T follicular helper cell (primary cell): ENCODE measurements around the gene NINJ2.
"Not testable (repeated sequence)": the region's sequence is repeated elsewhere in the genome, so short reads cannot be mapped to it uniquely, and the experiment has no call there.

Experiments
- DNase-seq: peaks from one replicate; pipeline ENCODE4 v3.0.0-alpha.2; 2020; ENCODE audit warnings: low read depth

The NINJ2 gene

DNA sequence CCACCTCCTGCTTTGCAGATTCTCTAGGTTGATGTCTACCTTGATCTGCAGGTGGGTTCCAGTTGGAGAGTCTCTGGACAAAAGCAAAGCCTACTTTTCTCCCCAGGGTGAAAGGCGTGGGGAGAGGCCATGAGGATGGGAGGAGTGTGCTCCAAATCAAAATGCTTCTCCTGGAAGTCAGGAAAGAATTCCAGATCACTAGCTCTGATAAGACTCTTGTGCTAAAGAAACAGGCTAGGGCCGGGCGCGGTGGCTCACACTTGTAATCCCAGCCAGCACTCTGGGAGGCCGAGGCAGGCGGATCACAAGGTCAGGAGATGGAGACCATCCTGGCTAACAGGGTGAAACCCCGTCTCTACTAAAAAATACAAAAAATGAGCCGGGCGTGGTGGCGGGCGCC, 21.9 kb downstream of the NINJ2 start:
- not testable (repeated sequence) for DNase-seq

DNA sequence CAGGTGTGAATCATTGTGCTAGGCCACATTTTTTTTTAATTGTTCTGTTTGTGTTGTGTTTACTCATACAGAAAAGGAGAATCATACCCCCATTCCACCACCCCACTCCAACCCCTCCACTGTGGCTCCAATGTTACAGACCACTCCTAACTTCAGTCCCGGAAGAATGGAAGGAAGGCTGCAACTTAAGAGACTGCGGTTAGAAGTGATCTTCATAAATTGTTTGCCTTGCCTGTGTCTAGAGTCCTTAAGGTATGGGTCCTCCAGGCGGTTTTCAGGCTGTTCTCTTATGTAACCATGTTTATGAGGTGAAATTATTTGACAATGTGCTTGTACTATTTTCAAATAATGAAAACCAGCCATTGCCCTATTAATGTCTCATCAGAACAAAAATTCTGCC, 22.5 kb downstream of the NINJ2 start:
- no peak for DNase-seq

DNA sequence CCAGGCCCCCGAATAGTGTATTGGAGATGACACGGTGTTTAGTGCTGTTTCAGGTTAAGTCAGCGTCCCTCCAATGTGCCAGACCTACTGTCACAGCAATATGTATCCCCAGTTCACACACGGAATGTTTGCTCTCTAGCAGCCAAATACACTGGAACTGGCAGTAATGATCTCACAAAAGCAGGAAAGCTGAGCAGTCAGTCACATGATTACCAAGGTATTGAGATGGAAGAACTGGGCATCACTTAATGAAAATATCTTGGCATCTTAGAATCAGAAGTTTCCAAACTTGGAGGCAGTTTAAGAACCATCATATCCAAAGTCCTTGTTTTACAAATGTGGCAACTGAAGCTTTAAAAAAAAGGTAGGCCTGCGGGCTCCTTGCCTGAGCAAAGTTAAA, 23.3 kb downstream of the NINJ2 start:
- no peak for DNase-seq

DNA sequence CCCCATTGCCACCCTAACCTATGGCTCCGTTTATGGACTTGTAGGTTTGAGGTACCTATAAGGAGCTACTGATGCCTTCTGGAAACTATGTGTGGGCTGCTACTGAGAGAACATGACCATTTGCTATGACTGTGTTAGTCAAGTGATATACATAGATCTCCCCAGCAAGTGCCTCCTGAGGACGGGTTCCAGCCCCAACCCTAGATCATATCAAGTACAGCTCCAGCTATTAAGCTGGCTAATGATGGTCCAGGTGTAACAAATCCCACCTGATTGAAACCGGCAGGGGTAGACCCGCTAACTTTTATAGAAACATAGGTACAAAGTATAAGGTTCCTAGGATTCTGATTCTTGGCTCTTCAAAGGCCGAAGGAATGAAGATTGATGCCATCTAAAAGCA, 23.7 kb downstream of the NINJ2 start:
- DNase-seq: no peak

DNA sequence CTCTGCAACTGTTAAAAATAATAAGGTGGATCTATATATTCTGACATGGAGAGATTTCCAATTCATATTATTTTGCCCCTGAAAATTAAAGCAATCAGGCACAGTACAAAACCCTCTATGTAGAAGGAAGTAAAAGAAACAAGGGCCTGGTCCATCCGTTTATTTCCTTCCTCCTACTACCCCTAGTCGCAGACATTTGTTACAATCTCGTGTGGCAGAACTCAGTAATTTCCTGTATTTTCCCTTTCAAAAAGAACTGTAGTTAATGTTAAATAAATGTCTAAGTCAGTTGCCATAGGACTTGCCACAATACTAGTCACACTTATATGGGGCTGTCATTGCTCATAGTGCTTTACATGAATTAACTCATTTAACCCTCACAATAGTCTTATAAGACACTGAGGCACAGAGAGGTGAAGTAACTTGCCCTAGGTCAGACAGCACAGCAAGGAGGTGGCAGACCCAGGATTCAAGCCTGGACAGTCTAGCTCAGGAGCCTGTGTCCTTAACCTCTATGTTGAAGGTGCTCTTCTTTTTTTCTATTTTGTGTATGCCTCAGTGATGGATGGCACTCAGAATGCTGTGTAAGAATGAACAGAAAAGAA, 24.2 kb downstream of the NINJ2 start:
- DNase-seq: no peak

DNA sequence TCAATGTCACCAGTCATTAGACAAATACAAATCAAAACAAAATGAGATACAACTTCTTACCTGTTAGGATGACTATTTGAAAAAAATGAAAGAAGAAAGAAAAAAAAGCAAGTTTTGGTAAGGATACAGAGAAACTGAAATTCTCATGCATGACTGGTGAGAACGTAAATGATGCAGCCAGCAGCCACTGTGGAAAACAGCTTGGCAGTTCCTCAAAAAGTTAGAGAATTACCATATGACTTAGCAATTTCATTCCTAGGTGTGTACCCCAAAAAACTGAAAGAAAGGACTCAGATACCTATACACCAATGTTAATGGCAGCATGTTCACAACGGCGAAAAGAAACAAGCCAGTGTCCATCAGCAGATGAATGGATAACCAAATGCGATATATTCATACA, 26.6 kb downstream of the NINJ2 start:
- no peak for DNase-seq

DNA sequence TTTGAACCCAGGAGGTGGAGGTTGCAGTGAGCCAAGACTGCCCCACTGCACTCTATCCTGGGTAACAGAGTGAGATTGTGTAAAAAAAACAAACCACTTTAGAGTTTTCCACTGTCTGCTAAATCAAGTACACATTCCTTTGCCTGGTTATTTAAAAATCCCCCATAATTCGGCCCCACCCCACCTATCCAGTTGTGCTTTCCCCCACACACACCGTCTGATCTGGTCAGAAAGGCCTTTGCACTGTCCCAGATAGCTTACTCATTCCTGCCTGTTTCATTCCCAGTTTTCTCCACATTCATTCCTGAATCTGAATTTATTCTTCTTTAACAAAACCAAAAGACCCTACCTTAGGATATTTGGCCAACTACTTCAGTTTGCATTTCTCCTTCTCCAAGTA, 29.5 kb downstream of the NINJ2 start:
- no peak for DNase-seq

DNA sequence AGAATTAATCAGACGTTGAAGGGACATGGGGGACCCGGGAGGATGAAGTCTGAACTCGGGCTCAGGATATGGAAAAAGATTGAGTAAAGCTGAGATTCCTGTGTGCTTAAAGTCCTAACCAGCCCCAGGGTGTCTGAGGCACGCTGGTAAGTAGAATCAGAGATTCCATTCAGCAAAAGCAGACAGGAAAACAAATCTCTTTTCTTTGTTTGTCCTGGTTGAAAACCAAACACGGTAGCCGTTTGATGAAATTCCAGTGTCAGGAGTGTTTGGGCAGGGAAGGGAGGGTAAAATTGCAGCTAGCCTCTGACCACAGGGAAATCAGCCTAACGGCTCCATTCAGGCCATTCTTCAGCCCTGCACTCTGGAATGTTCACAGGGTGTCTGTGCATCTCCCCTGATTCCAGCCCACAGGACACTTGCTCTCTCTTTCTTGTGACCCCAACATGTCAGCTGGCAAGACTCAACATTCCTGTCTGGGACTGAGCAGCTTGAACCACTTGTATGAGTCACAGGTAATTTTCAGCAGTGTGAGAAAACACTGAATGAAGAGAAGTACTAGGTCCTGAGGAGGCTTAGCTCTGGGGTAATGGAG, 31.0 kb downstream of the NINJ2 start:
- DNase-seq: no peak

DNA sequence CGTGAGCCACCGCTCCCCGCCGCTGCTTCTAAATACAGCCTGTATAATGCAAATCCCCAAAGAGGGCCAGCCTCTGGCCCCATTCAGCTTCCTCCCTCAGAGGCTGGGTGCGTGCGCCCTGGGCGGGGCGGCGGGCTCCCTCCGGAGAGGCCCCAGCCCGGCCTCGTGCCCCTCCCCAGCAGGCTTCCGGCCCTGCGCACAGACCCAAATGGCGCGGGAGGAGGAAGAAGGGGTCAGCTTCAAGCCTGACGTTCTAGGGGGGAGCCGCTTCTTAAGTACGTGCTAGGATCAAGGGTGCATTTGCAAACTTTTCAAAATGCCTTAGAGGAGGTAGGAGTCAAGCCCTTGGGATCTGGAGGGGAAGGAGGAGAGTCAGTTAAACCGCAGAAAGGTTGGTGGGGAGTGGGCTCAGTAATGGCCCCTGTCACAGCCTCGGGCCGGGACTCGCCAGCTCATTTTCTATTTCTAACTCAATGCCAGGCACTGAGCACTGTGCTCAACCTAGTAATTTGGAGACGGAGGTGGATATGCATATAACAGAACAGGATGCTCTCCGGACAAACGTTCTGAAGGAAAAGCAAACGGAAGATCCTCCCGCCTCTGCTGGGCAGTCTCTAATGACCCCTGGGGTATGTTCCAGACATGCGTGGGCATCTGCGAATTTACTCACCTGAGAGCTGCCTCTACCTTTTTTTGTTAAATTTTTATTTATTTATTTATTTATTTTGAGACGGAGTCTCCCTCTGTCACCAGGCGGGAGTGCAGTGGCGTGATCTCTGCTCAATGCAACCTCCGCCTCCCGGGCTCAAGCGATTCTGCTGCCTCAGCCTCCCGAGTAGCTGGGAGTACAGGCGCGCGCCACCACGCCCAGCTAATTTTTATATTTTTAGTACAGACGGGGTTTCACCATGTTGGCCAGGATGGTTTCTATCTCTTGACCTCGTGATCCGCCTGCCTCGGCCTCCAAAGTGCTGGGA, 32.3 kb downstream of the NINJ2 start:
- DNase-seq: peak; percentile 39

DNA sequence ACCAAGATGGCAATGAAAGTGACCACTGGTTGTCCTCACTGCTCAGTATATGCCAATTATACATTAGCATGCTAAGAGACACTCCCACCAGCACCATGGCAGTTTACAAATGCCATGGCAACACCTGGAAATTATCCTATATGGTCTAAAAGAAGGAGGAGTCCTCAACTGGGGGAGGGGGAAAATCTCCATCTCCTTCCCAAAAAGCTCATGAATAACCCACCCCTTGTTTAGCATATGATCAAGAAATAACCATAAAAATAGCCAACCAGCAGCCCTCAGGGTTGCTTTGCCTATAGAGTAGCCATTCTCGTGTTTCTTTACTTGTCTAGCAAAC, 34.5 kb downstream of the NINJ2 start:
- not testable (repeated sequence) for DNase-seq

DNA sequence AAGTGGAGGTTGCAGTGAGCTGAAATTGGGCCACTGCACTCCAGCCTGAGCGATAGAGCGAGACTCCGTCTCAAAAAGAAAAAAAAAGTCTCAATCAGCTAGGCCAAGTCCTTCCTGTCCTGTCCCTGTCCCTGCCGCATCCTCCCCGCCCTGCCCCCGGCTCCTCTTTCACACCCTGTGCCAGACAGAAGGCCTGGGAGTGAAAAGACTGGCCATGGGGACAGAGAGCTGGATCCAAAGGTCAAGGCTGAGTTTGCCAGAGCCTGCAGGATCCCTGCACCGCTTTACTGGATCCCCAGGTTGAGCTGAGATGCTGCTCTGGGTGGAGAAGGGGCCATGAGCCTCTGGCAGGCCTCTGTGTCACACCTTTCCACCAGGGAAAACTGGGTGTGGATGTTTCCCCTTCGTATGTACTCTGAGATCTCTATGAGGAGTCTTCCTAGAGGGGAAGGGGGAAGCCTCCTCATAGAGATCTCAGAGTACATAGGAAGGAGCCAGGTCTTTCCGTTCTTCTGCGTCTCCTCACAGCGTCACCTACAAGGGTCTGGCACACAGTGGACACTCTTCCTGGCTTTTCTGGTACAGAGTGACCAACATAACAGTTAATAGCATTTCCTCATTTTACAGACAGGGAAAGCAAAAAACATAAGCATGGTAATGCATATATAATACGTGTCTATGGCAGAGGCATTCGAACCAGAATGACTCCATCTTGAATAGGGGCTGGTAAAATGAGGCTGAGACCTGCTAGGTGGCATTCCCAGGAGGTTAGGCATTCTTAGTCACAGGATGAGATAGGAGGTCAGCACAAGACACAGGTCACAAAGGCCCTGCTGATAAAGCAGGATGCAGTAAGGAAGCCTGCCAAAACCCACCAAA, 35.1 kb downstream of the NINJ2 start:
- DNase-seq: no peak

DNA sequence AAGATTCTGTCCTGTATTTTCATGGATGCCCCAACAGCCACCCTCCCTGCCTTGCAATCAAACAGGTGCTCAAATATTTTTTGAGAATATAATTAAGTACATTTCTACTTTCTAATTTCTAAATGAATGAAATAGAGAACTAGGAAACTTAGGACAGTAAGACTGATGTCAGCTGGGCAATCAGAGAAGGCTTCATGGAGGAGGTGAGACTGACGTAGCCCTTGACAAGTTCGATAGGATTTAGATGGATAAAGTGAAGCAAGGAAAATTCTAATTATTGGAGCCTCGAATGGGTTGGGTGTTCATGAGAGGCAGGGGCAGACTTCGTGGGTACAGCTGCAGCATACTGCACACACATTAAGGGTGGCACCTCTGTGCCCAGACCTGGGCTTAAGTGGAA, 36.0 kb downstream of the NINJ2 start:
- no peak for DNase-seq

DNA sequence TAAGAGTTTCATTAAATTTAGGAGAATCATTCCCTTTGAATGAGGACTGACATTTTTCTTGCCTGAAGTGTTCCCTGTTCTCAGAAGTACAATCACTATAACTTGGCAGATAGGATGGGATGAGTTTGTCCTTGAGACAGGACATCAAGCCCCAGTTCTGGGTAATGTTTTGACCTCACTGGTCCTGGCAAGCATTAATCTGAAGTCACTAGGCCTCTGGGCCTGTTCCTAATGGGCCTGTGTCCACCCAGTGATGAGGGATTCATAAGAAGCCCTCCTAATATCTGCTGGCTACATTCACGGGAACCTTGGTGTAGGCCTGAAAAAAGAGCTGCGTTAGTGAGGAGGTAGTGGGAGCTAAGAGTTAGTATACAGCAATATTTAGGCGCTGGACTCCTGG, 37.2 kb downstream of the NINJ2 start:
- no peak for DNase-seq

DNA sequence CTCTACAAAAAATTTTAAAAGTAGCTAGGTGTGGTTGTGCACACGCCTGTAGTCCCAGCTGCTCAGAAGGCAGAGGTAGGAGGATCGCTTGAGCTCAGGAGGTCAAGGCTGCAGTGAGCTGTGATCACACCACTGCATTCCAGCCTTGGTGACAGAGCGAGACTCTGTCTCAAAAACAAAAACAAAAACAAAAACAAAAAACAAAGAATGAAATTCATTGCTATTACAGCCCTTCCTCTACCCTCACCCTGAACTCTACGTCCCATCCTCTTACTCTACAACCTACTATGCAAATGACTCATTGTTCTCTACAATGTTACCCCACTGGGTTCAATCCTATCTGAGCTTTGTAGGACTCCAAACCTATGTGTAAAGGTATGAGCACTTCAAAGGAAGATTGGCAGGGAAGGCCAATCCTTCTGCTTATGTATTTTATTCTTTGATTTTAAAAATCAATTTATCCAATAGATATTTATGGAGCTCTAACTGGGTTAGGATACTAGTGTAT, 39.3 kb downstream of the NINJ2 start:
- DNase-seq: no peak

DNA sequence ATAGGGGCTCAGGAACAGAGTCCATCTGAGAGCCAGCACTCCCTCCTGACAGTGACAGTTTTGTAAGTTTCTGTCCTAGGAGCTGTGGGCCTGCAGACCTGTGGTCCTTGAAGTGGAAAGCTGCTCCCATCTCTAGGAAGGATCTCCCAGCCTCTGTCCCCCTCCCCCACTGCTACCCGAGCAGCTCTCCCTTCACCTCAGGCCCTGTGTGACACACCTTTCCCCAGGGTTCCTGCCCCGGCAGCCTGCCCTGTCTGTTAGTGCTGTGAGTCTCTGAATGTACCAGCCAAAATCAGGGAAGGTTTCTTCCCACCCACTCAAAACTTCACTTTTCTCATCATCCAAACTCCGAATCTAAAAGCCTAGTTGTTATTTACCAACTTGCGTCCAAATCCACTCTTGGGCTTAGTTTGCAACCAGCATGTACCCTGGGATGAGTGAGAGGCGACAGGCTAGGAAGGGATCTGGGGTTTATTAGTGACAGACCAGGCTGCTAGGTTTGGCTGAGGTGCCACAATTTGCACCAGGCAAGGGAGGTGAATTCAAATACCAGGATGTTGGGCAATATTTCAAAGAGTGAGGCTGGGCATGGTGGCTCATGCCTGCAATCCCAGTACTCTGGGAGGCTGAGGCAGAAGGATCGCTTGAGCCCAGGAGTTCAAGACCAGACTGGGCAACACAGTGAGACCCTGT, 39.9 kb downstream of the NINJ2 start:
- DNase-seq: no peak

DNA sequence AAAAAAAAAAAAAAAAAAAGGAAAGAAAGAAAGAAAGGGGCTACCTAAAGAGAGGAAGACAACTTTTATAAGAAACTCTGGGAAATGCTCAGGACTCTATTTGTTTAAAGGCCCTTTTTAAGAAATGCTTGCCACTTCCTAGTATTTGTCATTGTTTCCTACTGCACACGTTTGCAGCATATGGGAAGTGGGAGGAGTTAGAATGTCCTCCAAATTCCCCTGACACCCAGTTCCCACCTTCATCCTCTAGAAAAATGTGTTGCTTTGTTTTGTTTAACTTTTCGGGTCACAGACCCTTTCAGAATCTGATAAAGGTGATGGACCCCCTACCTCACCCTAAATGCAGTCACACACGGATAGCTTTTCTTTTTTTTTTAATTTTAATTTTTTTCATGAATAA, 40.8 kb downstream of the NINJ2 start:
- DNase-seq: no peak

DNA sequence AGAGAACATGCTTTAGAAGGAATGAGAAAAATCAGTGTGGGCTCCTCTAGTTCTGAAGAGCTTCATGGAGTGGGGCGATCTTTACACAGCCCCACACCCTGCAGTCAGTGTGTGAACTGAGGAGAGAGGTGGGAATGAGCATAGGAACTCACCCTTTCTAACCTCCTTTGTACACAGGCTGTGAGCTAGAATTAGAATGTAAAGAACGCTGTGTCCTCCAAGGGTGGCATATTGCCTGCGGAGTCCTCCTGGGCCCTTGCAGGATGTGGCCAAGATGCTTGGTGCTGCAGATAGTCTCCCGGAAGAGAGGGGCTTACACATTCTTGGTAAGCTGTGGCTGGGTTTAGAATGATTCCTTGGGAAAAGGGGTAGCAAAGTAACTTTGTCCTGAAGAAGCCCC, 43.9 kb downstream of the NINJ2 start:
- no peak for DNase-seq

DNA sequence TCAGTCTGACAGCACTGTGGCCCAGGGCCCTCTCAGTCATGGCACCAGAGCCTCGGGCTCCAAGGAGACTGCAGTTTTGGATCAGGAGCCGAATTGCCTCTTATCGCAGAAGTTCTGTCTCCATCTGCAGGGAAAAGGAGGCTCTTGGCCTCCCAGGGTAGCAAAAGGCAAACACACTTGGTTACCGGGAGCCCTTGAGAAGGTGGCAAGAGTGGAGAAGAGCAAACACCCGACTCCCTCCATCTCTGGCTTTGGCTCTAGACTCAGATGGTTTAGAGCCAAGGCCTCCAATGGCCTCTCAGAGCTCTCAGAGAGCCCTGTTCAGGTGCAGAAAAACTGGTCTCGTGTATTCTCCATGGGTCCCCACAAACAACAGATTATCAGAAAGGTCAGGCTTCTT, 44.6 kb downstream of the NINJ2 start:
- DNase-seq: no peak

DNA sequence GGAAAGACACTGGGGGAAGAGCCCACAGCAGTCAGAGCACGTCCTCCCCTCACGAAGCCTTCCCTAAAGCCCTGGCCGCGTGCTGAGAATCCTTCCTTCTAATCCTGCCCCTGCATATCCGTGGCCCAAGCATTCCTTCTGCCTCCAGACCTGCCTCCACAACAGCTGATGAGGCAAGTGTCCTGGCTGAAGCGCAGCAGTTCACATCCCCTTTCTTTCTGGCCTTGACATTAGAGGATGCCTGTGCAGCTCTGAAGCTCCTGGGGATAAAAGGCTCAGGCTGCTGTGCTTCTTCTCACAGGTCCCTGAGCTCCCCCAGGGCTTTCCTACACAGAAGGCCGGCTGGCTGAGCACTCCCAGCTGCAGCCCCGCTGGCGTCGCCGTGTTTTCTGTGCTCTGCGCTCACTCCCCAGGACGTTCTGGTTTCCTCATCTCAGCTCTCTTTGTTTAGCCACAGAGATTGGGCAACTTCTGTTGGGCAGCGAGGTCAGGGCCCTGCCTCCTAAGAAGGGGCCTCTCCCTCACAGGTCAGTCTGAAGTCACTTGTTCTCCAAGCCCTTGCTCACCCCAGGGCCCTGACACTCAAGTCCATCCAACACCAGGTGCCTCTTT, 45.8 kb downstream of the NINJ2 start:
- no peak for DNase-seq

DNA sequence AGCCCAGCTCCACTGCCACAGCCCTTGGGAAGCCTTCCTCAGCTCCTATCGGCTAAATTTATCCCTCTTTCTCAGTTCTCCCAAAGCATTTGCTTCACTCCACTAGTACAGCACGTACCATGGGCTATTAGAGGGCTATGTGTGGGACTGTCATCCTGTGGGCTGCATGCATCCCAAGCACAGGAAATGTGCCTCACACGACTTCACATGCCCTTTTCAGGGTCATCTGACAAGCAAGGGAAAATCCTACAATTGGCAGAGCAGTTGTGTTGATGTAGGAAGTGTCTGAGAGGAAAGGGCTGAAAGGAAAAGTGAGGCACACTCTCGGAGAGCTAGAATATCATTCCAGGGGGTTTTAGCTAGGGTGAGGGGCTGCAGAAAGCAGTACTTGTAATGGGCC, 47.6 kb downstream of the NINJ2 start:
- no peak for DNase-seq

DNA sequence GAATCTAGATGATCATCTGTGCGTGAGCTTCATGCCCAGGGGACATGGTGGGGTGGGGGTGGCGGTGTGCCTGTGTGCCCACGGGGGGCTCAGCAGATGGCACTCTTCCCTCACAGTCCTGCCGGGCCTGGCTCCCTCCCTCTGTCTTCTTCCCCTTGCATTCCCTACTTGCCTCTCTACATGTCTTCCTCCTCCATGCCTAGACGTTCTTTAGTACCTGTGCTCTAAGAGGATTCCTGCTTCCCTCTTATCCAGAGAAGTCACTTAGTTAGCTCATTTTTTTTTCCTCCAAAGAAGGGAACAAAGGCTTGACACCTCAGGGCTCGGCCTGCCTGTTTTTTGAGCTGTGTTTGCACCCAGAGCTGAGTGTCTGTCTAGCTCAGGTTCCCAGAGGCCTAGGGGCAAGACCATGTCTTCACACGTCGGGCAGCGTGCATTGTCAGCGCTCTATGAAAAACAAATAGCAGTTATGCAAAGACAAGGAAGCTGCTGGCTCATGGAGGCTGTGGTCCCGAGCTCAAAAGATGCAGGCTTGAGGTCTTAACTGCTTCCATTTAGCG, 48.8 kb downstream of the NINJ2 start:
- no peak for DNase-seq
